GM12875 (cell line): ENCODE results near the gene DIAPH3.

Experiments
- H3K4me3 ChIP-seq: one replicate; pipeline ENCODE4 v1.5.1; 2011; ENCODE audit warnings: low read depth, low read length, control low read depth
- CTCF ChIP-seq: IDR thresholded peaks from 2 replicates; pipeline ENCODE4 v1.5.1; 2011; ENCODE audit warnings: low read depth, mild to moderate bottlenecking, control low read depth, inconsistent platforms, low read length, moderate library complexity, borderline replicate concordance; ENCODE audit not compliant: insufficient read depth

DIAPH3 gene

GRCh38 chr13:60028021-60028420 is 135.7 kb downstream of the DIAPH3 start:
- TF ChIP-seq CTCF: no peak
- H3K4me3 ChIP-seq: no peak overlapping the region

GRCh38 chr13:60026286-60026685 is 137.4 kb downstream of the DIAPH3 start:
- no peak overlapping the region for H3K4me3 ChIP-seq
- no peak for TF ChIP-seq CTCF

- H3K4me3 ChIP-seq: no peak overlapping the region
- TF ChIP-seq CTCF: no peak
Observed at GRCh38 chr13:60020288-60020687, 143.4 kb downstream of the DIAPH3 start.

GRCh38 chr13:60019119-60019993 is 144.4 kb downstream of the DIAPH3 start:
- TF ChIP-seq CTCF: no peak
- no peak overlapping the region for H3K4me3 ChIP-seq

- TF ChIP-seq CTCF: no peak
- H3K4me3 ChIP-seq: no peak overlapping the region
Observed at GRCh38 chr13:60018536-60018935, 145.2 kb downstream of the DIAPH3 start.

- H3K4me3 ChIP-seq: no peak overlapping the region
- no peak for TF ChIP-seq CTCF
Observed at GRCh38 chr13:60016229-60016628, 147.5 kb downstream of the DIAPH3 start.

GRCh38 chr13:60013166-60013565 is 150.6 kb downstream of the DIAPH3 start:
- TF ChIP-seq CTCF: no peak
- H3K4me3 ChIP-seq: no peak overlapping the region
